Astrocyte (in vitro differentiated cells and primary cell): Measurements from ENCODE around the gene SH3BP5L. TPM values are rescaled to one million over a fixed set of nuclear protein-coding genes. Genes with fewer than 3 reads are reported as not detected.
A peak's percentile ranks its signal among the peaks of the same experiment; 100 is the strongest.

Experiments
- DNase-seq: peaks from one replicate; pipeline ENCODE4 v3.0.0-alpha.2; 2010; ENCODE audit warnings: low read depth
- FAIRE-seq: peaks from 2 replicates; lab custom pipeline; 2011; peaks lifted over from hg19 to GRCh38; lab: Jason Lieb, UNC
- H2AFZ ChIP-seq: 2 replicates; pipeline ENCODE4 v1.6.0; 2012; ENCODE audit warnings: low read depth, low read length, inconsistent platforms
- H3K27ac ChIP-seq: 2 replicates; pipeline ENCODE4 v1.5.1; 2011; ENCODE audit warnings: low read depth, low read length, inconsistent platforms
- H3K27me3 ChIP-seq: 2 replicates; pipeline ENCODE4 v1.6.0; 2011; ENCODE audit warnings: low read length, inconsistent platforms; ENCODE audit not compliant: insufficient read depth
- H3K36me3 ChIP-seq: 2 replicates; pipeline ENCODE4 v1.5.1; 2011; ENCODE audit warnings: low read length, inconsistent platforms; ENCODE audit not compliant: insufficient read depth
- H3K4me1 ChIP-seq: 2 replicates; pipeline ENCODE4 v1.5.1; 2011; ENCODE audit warnings: low read length, inconsistent platforms; ENCODE audit not compliant: insufficient read depth
- H3K4me2 ChIP-seq: 2 replicates; pipeline ENCODE4 v1.6.0; 2012; ENCODE audit warnings: low read length, inconsistent platforms
- H3K4me3 ChIP-seq: 2 replicates; pipeline ENCODE4 v1.5.1; 2011; ENCODE audit warnings: low read depth, mild to moderate bottlenecking, low read length, inconsistent platforms; ENCODE audit not compliant: insufficient read depth
- H3K79me2 ChIP-seq: 2 replicates; pipeline ENCODE4 v1.6.0; 2012; ENCODE audit warnings: mild to moderate bottlenecking, low read length, inconsistent platforms; ENCODE audit not compliant: insufficient read depth
- H3K9ac ChIP-seq: 2 replicates; pipeline ENCODE4 v1.6.0; 2012; ENCODE audit warnings: mild to moderate bottlenecking, low read length, inconsistent platforms
- H3K9me3 ChIP-seq: 2 replicates; pipeline ENCODE4 v1.5.1; 2012; ENCODE audit warnings: low read depth, mild to moderate bottlenecking, low read length, inconsistent platforms; ENCODE audit not compliant: insufficient read depth
- H4K20me1 ChIP-seq: 2 replicates; pipeline ENCODE4 v1.6.0; 2012; ENCODE audit warnings: low read length, inconsistent platforms; ENCODE audit not compliant: insufficient read depth
- H3K27ac Mint-ChIP-seq: one replicate; pipeline ENCODE4 v1.8.0; 2021; ENCODE audit warnings: mild to moderate bottlenecking, mixed read lengths; ENCODE audit not compliant: unreplicated experiment
- H3K27me3 Mint-ChIP-seq: one replicate; pipeline ENCODE4 v1.8.0; 2021; ENCODE audit warnings: low read depth, mixed read lengths; ENCODE audit not compliant: unreplicated experiment
- H3K36me3 Mint-ChIP-seq: one replicate; pipeline ENCODE4 v1.8.0; 2021; ENCODE audit warnings: low read depth, mixed read lengths; ENCODE audit not compliant: unreplicated experiment
- H3K4me1 Mint-ChIP-seq: one replicate; pipeline ENCODE4 v1.8.0; 2021; ENCODE audit warnings: low read depth, mixed read lengths; ENCODE audit not compliant: unreplicated experiment
- H3K4me3 Mint-ChIP-seq: one replicate; pipeline ENCODE4 v1.8.0; 2021; ENCODE audit warnings: mild to moderate bottlenecking, moderate library complexity, mixed read lengths; ENCODE audit not compliant: unreplicated experiment
- H3K9me3 Mint-ChIP-seq: one replicate; pipeline ENCODE4 v1.8.0; 2021; ENCODE audit warnings: mild to moderate bottlenecking, mixed read lengths; ENCODE audit not compliant: unreplicated experiment
- CTCF ChIP-seq: IDR thresholded peaks from 2 replicates; pipeline ENCODE4 v1.5.1; 2011; ENCODE audit warnings: low read depth, mild to moderate bottlenecking, inconsistent platforms, low read length, moderate library complexity; ENCODE audit not compliant: insufficient read depth
- EZH2 ChIP-seq: IDR thresholded peaks from 2 replicates; pipeline ENCODE4 v1.6.1; 2012; ENCODE audit warnings: mild to moderate bottlenecking, low read length, inconsistent platforms; ENCODE audit not compliant: insufficient read depth
- total RNA-seq: library from RNA; stranded (reverse); gene quantifications from 2 replicates; pipeline ENCODE4 v1.2.1, GENCODE V29; 2021

SH3BP5L gene
- total RNA-seq, 1 donor from 2014 or later = 37.7 TPM

GRCh38 chr1:248852481-248853405 is 27.0 kb upstream of the SH3BP5L start:
- peaks cover 2% of the 10 kb centered on the region for H3K4me1 Mint-ChIP-seq
- peaks cover 6% of the 10 kb centered on the region for H3K79me2 ChIP-seq
- no peak overlapping the region for H3K27ac ChIP-seq
- H3K27me3 ChIP-seq = no peaks in the 10 kb centered on the region
- H3K27ac Mint-ChIP-seq = no peak overlapping the region
- FAIRE-seq = no peak
- peaks cover 3% of the 10 kb centered on the region for H3K36me3 ChIP-seq
- H3K4me1 ChIP-seq = peaks cover 7% of the 10 kb centered on the region
- H3K36me3 Mint-ChIP-seq = peaks cover 19% of the 10 kb centered on the region
- peak; percentile 38 for DNase-seq
- no peak overlapping the region for H3K4me2 ChIP-seq
- H3K9me3 ChIP-seq = no peaks in the 10 kb centered on the region
- H3K4me3 ChIP-seq = no peak overlapping the region
- H3K27me3 Mint-ChIP-seq = no peaks in the 10 kb centered on the region
- no peak overlapping the region for H2AFZ ChIP-seq
- H3K9ac ChIP-seq = no peak overlapping the region
- no peak overlapping the region for H3K4me3 Mint-ChIP-seq
- H3K9me3 Mint-ChIP-seq = no peaks in the 10 kb centered on the region
- TF ChIP-seq CTCF (no peak), EZH2 (no peak)
- peaks cover 34% of the 10 kb centered on the region for H4K20me1 ChIP-seq

GRCh38 chr1:248851390-248851789 is 25.7 kb upstream of the SH3BP5L start:
- Histone ChIP-seq H3K9me3 (no peaks in the 10 kb centered on the region), H3K27ac (no peak overlapping the region), H4K20me1 (peaks cover 34% of the 10 kb centered on the region), H3K27me3 (no peaks in the 10 kb centered on the region), H3K4me3 (no peak overlapping the region), H3K4me2 (no peak overlapping the region), H2AFZ (no peak overlapping the region), H3K9ac (no peak overlapping the region), H3K36me3 (peaks cover 4% of the 10 kb centered on the region), H3K79me2 (no peaks in the 10 kb centered on the region), H3K4me1 (no peaks in the 10 kb centered on the region)
- TF ChIP-seq EZH2 = no peak
- TF ChIP-seq CTCF = no peak
- Mint-ChIP-seq H3K27ac (no peak overlapping the region), H3K4me3 (no peak overlapping the region), H3K27me3 (no peaks in the 10 kb centered on the region), H3K36me3 (peaks cover 26% of the 10 kb centered on the region), H3K4me1 (no peaks in the 10 kb centered on the region), H3K9me3 (no peaks in the 10 kb centered on the region)
- no peak for FAIRE-seq
- no peak for DNase-seq
